Progenitor cell of endocrine pancreas (in vitro differentiated cells): ENCODE data around the gene RAB3IL1. TPM values are rescaled to one million over a fixed set of nuclear protein-coding genes. Genes with fewer than 3 reads are reported as not detected.

Experiments used
- DNase-seq: peaks from one replicate; pipeline ENCODE4 v3.0.0; 2021; ENCODE audit warnings: low spot score; ENCODE audit not compliant: unreplicated experiment
- H3K27ac Mint-ChIP-seq: 2 replicates; pipeline ENCODE4 v1.8.0; 2021; ENCODE audit warnings: mild to moderate bottlenecking, moderate library complexity, mixed read lengths
- H3K27me3 Mint-ChIP-seq: 2 replicates; pipeline ENCODE4 v1.8.0; 2021; ENCODE audit warnings: mixed read lengths
- H3K36me3 Mint-ChIP-seq: 2 replicates; pipeline ENCODE4 v1.8.0; 2022; ENCODE audit warnings: mixed read lengths; ENCODE audit not compliant: insufficient read depth
- H3K4me1 Mint-ChIP-seq: 2 replicates; pipeline ENCODE4 v1.8.0; 2021; ENCODE audit warnings: low read depth, mixed read lengths
- H3K4me3 Mint-ChIP-seq: 2 replicates; pipeline ENCODE4 v1.8.0; 2021; ENCODE audit warnings: low read depth, mild to moderate bottlenecking, moderate library complexity, mixed read lengths
- H3K9me3 Mint-ChIP-seq: 2 replicates; pipeline ENCODE4 v1.8.0; 2021; ENCODE audit warnings: low read depth, mixed read lengths
- total RNA-seq: library from RNA; stranded (reverse); gene quantifications from 2 replicates; pipeline ENCODE4 v1.2.1, GENCODE V29; 2021
- TF ChIP-seq, protein P1 (sequence below): fragments of 200-600 bp; sonication (generic); IDR thresholded peaks from one replicate; pipeline ENCODE4 v1.5.0; 2021; ENCODE audit warnings: antibody characterized with exemption, mild to moderate bottlenecking; ENCODE audit not compliant: unreplicated experiment

RAB3IL1 gene
- total RNA-seq, 1 donor from 2014 or later, result 0.53 TPM

DNA sequence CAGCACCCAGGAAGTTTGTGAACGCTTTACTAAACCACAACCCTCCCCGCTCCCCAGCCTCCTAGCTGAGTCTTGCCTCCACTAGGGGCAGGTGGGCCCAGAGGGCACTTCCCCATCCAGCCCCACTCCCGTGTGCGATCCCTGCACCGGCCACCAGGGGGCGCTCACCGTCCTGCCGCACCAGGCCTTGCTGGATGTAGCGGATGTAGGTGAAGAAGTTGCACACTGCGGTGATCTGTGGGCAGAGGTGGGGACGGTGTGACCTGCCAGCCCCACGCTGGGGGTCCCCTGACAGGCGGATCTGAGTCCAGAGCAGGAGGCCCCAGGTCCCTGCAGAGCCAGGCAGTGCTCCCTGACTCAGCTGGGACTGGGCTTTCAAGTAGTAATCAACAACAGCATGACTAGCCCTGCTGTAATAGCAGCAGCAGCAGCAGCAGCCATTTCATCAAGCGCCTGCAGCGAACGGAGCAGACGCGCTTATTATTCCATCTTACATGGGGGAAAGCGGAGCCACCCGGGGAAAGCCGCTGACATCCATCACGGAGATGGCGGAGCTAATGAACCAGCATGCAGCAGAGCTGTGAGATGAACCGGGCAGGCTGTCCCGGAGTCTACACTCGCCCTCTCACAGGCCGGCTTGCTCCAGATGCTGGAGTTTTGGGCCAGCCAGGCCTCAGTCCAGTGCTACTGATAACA, 18.1 kb downstream of the RAB3IL1 start:
- no peaks in the 10 kb centered on the region for H3K9me3 Mint-ChIP-seq
- H3K4me1 Mint-ChIP-seq, result no peaks in the 10 kb centered on the region
- no peak overlapping the region for H3K27ac Mint-ChIP-seq
- H3K36me3 Mint-ChIP-seq, result no peaks in the 10 kb centered on the region
- peaks cover 10% of the 10 kb centered on the region for H3K27me3 Mint-ChIP-seq
- H3K4me3 Mint-ChIP-seq, result no peak overlapping the region
- TF ChIP-seq, protein P1, sequence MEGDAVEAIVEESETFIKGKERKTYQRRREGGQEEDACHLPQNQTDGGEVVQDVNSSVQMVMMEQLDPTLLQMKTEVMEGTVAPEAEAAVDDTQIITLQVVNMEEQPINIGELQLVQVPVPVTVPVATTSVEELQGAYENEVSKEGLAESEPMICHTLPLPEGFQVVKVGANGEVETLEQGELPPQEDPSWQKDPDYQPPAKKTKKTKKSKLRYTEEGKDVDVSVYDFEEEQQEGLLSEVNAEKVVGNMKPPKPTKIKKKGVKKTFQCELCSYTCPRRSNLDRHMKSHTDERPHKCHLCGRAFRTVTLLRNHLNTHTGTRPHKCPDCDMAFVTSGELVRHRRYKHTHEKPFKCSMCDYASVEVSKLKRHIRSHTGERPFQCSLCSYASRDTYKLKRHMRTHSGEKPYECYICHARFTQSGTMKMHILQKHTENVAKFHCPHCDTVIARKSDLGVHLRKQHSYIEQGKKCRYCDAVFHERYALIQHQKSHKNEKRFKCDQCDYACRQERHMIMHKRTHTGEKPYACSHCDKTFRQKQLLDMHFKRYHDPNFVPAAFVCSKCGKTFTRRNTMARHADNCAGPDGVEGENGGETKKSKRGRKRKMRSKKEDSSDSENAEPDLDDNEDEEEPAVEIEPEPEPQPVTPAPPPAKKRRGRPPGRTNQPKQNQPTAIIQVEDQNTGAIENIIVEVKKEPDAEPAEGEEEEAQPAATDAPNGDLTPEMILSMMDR, result peak; percentile 99
- DNase-seq, result peak; percentile 97

DNA sequence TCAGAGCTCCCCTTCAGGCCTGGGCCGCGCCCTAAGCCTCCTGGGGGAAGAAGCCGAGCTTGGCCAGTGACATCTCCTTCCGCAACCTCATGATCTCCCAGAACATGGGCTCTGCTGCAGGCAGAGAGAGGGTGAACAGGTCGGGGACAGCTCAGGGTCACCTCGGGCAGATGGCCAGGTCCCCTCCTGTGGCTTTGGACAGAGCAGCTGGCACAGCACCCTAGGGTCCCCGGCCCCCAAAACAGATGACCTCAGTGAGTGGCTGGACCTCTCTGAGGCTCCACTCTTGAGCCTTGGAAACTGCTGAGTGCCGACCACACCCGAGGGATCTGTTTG, 19.2 kb downstream of the RAB3IL1 start:
- DNase-seq, result no peak
- Mint-ChIP-seq H3K27ac (no peak overlapping the region), H3K27me3 (peaks cover 5% of the 10 kb centered on the region), H3K36me3 (no peaks in the 10 kb centered on the region), H3K4me3 (no peak overlapping the region), H3K4me1 (no peaks in the 10 kb centered on the region), H3K9me3 (no peaks in the 10 kb centered on the region)
- TF ChIP-seq, protein P1, result no peak

DNA sequence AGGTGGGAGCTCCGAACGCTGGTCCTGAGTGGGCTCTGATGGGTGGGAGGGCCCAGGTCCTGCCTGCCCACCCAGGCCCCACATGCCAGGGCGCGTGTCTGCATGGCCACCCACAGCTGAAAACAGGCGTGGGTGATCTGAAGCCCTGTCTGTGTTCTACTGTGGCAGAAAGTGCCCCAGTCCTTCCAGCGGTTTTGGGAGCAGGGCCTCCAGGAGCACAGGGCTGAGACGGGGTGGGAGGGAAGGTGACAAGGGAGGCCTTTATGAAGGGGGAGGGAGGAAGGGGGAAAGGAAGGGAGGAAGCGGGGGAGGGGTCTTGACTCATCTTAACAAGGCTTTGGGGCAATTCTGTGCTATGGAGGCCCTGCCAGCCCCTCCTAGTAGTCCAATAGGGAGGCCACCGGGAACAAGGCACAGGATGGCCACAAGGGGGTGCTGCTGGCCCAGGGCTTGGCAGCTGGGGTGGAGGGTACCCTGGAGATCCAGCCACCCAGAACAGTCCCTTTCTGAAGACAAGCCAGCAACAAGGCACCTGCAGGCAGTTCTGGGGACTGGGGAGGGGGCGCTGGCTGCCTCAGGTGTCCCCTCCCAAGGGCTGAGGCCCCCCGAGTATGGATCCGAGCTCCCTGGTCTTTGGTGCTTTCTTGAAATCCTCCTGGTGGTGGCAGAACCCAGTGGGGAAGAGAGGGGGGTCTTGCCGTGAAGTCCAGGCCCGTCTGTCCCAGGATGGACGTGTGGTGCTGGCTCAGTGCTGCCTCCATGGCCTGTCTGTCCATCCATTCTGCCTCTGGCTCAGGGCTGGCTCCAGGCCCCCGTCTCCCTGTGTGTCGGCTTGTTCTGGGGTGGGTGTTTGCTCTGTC, 19.7 kb downstream of the RAB3IL1 start:
- Mint-ChIP-seq H3K27me3 (peaks cover under 1% of the 10 kb centered on the region), H3K9me3 (no peaks in the 10 kb centered on the region), H3K4me3 (no peak overlapping the region), H3K27ac (no peak overlapping the region), H3K36me3 (no peaks in the 10 kb centered on the region), H3K4me1 (no peaks in the 10 kb centered on the region)
- TF ChIP-seq, protein P1, result peak; percentile 85
- DNase-seq, result peak; percentile 88

DNA sequence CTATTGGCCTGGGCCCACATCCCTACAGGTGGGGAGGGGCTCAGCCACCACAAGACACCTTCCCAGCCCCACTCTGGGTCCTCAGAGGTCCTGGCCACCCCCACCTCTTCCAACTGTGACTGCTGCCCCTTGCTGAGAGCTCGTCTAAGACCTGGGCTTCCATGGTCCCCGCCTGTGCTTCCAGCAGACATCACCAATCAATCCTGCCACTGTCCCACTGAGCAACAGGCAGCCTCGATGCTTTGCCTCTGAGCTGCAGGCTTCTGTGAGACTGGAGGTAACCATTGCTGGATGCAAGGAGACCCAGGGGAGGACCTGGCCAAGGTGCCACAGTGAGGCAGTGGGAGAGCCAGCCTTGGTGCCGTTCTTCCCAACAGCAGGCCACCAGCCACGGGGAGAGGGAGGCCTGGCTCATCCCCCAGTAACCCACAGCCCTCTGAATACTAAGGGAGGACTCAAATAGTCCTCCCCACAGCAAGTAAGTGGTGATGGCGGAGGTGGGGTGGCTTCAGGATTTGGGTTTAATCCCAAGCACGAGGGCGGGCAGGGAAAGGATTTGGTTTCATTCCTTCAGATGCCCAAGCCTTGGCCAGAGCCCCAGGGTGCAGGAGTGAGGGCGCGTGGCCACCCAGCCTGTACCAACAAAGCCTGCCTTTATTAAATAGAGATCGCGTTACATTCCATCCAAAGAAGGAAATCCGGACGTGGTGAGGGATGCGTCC, 20.5 kb downstream of the RAB3IL1 start:
- no peaks in the 10 kb centered on the region for H3K36me3 Mint-ChIP-seq
- H3K27ac Mint-ChIP-seq, result no peak overlapping the region
- no peaks in the 10 kb centered on the region for H3K9me3 Mint-ChIP-seq

DNA sequence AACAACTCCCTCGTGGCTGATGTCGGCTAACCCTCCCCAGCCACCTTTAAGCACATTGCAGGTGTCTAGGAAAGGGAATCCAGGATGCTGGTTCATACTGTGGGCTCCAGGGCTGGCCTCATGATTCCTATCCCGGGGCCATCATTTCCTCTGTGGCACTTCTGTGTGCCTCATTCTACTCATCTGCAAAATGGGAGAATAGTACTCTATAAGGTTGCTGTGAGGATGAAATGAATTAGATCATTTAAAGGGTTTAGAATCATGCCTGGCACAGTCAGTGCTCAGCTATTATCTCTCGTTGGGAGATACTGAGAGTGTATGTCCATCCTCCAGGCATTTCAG, 21.7 kb downstream of the RAB3IL1 start:
- peaks cover 2% of the 10 kb centered on the region for H3K4me1 Mint-ChIP-seq
- no peak for DNase-seq
- no peaks in the 10 kb centered on the region for H3K9me3 Mint-ChIP-seq
- H3K36me3 Mint-ChIP-seq, result no peaks in the 10 kb centered on the region
- TF ChIP-seq, protein P1, result no peak
- no peak overlapping the region for H3K4me3 Mint-ChIP-seq
- H3K27me3 Mint-ChIP-seq, result peaks cover 3% of the 10 kb centered on the region
- no peak overlapping the region for H3K27ac Mint-ChIP-seq

More for the DNA sequence above, 20.5 kb downstream of the RAB3IL1 start:
- H3K4me1 Mint-ChIP-seq, result no peaks in the 10 kb centered on the region
- H3K4me3 Mint-ChIP-seq, result no peak overlapping the region
- TF ChIP-seq, protein P1, result no peak
- peaks cover 3% of the 10 kb centered on the region for H3K27me3 Mint-ChIP-seq
- no peak for DNase-seq
